Subcutaneous adipose tissue (tissue), 4 donors: ENCODE results near the gene MBNL2. TPM values are rescaled to one million over a fixed set of nuclear protein-coding genes. Genes with fewer than 3 reads are reported as not detected.

ENCODE experiments used
- CTCF ChIP-seq: fragments of 450-650 bp; IDR thresholded peaks from one replicate; pipeline ENCODE4 v1.5.1; 2016; ENCODE audit warnings: low read depth, mild to moderate bottlenecking, control low read depth, antibody characterized with exemption, moderate library complexity
- total RNA-seq, 4 donors: library from RNA; depleted of rRNA; stranded (reverse); fragments of >200 nt; gene quantifications; one replicate each; pipeline ENCODE4 v1.1.0, GENCODE V29; 2016

The MBNL2 gene
- total RNA-seq, 4 donors from 2014 or later: 83.9 to 141 (median 91.2) TPM

DNA sequence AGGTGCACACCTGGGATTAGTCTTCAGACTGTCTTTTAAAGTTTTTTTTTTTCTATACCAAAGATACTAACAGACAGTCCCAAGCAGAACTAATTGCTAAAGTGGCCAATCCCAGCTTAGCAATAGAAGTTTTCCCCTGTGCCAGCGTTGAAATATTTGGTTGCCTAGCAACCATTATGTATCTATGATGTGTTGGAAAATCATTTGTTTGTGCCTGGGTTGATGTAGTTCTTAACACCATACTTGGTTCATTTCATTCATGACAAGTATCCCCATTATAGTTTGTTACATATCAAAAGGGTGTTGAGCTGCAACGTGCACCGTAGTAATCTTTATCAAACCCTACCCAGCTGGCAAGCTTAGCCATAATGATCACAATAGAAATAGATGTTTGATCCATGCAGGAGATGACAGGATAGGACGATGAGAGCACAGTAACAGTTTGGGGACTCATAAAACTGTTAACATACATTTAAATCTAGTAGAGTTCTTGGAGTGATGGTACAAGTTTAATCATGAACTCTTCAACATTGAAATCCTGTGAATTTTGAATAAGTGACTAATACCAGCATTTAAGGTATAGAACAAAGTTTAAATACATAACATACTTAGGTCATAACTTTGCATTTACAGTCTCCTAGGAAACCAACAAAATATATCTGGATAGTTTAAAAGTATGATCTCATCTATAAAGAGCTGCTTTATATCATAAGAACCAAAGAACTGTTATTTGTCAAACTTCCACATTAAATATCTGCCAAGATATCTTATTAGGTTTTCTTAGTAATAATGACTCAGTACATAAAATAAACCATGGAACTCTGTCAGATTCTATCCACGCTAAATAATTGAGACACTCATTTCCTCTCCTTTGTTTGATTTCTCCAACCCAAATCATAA, 73.4 kb downstream of the MBNL2 start:
- TF ChIP-seq CTCF: no peak

DNA sequence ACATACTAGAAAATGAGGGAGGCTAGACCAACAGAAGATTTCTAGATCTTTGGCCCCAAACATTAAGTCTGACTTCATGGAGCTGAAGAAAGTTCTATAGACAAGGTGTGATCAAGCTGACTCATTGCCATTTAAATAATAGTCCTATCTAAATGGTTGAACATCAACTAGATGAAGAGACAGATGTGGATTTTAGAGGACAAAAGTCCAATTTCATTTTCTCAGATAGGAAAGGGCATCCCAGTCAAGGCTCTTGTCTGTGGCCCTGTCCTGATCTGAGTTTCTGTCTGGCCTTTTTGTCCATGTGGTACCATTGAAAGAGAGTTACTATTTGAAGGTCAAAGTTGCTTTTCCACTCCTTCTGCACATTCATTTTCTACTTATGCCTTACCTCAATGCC, 74.6 kb downstream of the MBNL2 start:
- TF ChIP-seq CTCF: no peak

DNA sequence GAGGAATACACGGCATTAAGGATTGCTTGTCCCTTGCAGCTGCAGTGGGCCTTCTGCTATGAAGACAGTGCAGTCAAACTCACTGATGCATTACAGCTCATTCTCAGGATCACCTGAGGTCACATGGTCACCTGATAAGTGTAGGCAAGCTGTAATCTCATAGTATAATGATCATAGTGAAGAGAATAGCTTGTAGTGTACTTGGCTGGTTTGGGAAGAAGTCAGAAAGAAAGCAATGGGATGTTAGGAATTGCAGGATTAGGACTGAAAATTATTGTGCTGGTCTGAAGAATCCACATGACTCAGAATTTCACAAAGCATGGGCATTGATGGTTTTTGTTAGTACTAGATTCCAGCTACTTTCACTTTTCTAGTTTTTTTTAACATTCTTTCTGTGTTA, 76.7 kb downstream of the MBNL2 start:
- TF ChIP-seq CTCF: no peak

DNA sequence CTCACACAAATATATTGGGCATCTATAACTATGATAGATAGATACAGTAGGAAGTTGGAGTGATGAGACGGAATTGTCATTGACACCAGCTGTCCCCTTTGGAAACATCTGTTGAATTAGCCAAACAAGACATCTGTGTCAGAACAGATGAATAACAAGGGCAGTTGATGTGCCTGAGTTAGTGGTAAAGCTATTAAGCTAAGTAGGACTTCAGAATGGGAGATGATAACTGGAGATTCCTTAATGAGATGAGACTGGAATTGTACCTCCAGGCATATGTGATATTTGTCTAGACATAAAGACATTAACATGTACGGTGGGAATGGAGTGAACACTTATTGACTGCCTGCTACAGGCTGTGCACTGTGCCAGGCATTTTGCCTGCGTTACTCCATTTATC, 78.7 kb downstream of the MBNL2 start:
- no peak for TF ChIP-seq CTCF

DNA sequence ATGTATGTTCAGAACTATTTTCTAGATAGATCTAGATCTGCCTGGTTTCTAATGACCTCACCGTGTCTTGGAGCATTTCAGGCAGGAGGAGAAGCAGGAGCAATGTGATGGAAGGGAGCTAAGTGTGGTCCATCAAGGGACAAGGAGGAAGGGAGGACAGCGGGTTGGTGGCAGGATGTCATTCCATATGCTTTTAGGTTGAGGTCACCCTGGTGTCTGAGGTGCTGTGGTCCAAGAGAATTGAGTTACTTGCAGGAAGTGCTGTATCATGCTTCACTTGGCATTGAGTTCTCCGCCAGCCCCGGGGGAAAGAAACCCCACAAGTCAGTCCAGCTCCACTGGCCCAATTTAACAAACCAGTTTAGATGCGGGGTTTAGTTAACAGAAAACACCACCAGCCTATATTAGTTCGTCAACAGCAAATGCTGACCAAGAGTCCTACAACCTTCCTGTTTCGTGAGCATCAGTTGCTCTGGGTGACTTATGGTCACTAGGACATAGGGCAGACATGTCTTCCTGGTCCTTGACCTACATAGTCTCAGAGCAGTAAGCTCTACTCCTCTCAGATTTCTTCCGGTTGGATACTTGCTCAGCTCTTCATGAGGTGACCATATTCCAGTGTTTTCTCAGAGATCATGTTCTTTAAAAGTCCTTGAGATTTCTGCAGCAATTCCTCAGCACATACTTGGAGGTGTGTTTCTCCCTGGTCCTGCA, 79.4 kb downstream of the MBNL2 start:
- TF ChIP-seq CTCF: no peak

GRCh38 chr13:97302611-97303010, 80.5 kb downstream of the MBNL2 start:
- no peak for TF ChIP-seq CTCF

GRCh38 chr13:97306106-97306505, 84.0 kb downstream of the MBNL2 start:
- no peak for TF ChIP-seq CTCF
